H1 (cell line): ENCODE data around the gene BRINP3.

Experiments
- EGR1 ChIP-seq: IDR thresholded peaks from 2 replicates; pipeline ENCODE4 v1.6.1; 2011; ENCODE audit warnings: low read depth, low read length, borderline replicate concordance
- EZH2 ChIP-seq: fragments of 200-600 bp; sonication (generic); IDR thresholded peaks from 2 replicates; pipeline ENCODE4 v1.7.1; 2012; ENCODE audit warnings: low read depth, mild to moderate bottlenecking, moderate library complexity, low read length, inconsistent platforms; ENCODE audit not compliant: severe bottlenecking
- GTF2F1 ChIP-seq: IDR thresholded peaks from 2 replicates; pipeline ENCODE4 v1.6.1; 2012; ENCODE audit warnings: low read depth, low read length, improper control_type of control experiment, borderline replicate concordance
- KDM1A ChIP-seq: fragments of 200-600, 300-600 bp; sonication (generic); IDR thresholded peaks from 2 replicates; pipeline ENCODE4 v1.7.1; 2016; ENCODE audit warnings: mild to moderate bottlenecking, low read length, borderline replicate concordance
- NRF1 ChIP-seq: IDR thresholded peaks from 2 replicates; pipeline ENCODE4 v1.6.1; 2011; ENCODE audit warnings: mild to moderate bottlenecking, low read depth, low read length, improper control_type of control experiment
- POLR2A ChIP-seq, 2 experiments: IDR thresholded peaks; 1 replicate in 1 of 2; 2 replicates in 1 of 2; pipeline ENCODE4 v1.6.1; 2011; ENCODE audit warnings: low read depth in 2 of 2, low read length in 2 of 2, mild to moderate bottlenecking in 2 of 2; ENCODE audit errors: control extremely low read depth in 1 of 2
- RAD21 ChIP-seq, 2 experiments: IDR thresholded peaks in 1 of 2; conservative IDR thresholded peaks in 1 of 2; 2 replicates each; pipeline ENCODE4 v1.6.1; 2011; ENCODE audit warnings: low read depth in 2 of 2, low read length in 2 of 2, improper control_type of control experiment in 1 of 2, inconsistent platforms in 1 of 2, mild to moderate bottlenecking in 1 of 2, moderate library complexity in 1 of 2
- TAF1 ChIP-seq: IDR thresholded peaks from 2 replicates; pipeline ENCODE4 v1.6.1; 2011; ENCODE audit warnings: mild to moderate bottlenecking, low read depth, low read length
- TF ChIP-seq, protein P1 (sequence below): IDR thresholded peaks from 2 replicates; pipeline ENCODE4 v1.6.1; 2012; ENCODE audit warnings: low read length, inconsistent platforms
- TF ChIP-seq, protein P2 (sequence below), 3 experiments: IDR thresholded peaks; 1 replicate in 2 of 3; 2 replicates in 1 of 3; pipeline versions ENCODE4 v1.5.1 to v1.6.1; 2011; ENCODE audit warnings: low read length in 3 of 3, mild to moderate bottlenecking in 3 of 3, inconsistent platforms in 2 of 3, low read depth in 1 of 3, moderate library complexity in 1 of 3; ENCODE audit not compliant: insufficient read depth in 1 of 3; ENCODE audit errors: control extremely low read depth in 1 of 3

DNA sequence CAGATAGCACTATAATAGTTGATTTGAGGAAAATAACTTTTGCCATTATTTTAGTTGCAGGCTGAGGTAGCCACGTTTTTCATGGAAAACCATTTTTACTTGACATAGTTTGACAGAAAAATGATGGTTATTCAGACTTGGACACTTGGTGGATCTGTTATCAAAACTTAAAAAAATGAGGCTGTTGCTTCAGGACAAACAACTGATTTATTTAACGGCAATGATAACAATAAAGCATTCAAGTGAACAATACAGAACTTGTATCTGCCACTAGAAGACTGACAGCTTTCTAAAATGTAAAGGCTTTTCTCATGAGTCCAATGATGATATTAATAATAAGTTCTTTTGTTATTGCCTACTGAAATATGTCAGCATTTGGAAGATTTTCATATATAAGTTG lies 322.9 kb downstream of the BRINP3 start:
- TF ChIP-seq, protein P1, sequence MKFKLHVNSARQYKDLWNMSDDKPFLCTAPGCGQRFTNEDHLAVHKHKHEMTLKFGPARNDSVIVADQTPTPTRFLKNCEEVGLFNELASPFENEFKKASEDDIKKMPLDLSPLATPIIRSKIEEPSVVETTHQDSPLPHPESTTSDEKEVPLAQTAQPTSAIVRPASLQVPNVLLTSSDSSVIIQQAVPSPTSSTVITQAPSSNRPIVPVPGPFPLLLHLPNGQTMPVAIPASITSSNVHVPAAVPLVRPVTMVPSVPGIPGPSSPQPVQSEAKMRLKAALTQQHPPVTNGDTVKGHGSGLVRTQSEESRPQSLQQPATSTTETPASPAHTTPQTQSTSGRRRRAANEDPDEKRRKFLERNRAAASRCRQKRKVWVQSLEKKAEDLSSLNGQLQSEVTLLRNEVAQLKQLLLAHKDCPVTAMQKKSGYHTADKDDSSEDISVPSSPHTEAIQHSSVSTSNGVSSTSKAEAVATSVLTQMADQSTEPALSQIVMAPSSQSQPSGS = no peak
- TF ChIP-seq KDM1A (no peak), NRF1 (no peak), POLR2A (IDR thresholded peaks at IDR 0.05; ENCODE audit: control extremely low read depth in 1 of 2, low read depth in 2 of 2, low read length in 2 of 2) (no peak), EZH2 (no peak), EGR1 (no peak), GTF2F1 (no peak), TAF1 (no peak), RAD21 (IDR thresholded peaks at IDR 0.05 in 1 of 2, conservative IDR thresholded peaks at IDR 0.05 in 1 of 2; ENCODE audit: low read depth in 2 of 2, low read length in 2 of 2) (no peak)
- TF ChIP-seq, protein P2, sequence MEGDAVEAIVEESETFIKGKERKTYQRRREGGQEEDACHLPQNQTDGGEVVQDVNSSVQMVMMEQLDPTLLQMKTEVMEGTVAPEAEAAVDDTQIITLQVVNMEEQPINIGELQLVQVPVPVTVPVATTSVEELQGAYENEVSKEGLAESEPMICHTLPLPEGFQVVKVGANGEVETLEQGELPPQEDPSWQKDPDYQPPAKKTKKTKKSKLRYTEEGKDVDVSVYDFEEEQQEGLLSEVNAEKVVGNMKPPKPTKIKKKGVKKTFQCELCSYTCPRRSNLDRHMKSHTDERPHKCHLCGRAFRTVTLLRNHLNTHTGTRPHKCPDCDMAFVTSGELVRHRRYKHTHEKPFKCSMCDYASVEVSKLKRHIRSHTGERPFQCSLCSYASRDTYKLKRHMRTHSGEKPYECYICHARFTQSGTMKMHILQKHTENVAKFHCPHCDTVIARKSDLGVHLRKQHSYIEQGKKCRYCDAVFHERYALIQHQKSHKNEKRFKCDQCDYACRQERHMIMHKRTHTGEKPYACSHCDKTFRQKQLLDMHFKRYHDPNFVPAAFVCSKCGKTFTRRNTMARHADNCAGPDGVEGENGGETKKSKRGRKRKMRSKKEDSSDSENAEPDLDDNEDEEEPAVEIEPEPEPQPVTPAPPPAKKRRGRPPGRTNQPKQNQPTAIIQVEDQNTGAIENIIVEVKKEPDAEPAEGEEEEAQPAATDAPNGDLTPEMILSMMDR (IDR thresholded peaks at IDR 0.05; ENCODE audit: control extremely low read depth in 1 of 3, insufficient read depth in 1 of 3, low read depth in 1 of 3, low read length in 3 of 3) = no peak
